HT-29 (cell line): ENCODE data around the gene PDSS1. TPM values are rescaled to one million over a fixed set of nuclear protein-coding genes. Genes with fewer than 3 reads are reported as not detected.

Experiments used
- DNase-seq: peaks from one replicate; pipeline ENCODE4 v3.0.0-alpha.2; 2015; ENCODE audit warnings: low spot score
- small RNA-seq: library from RNA; depleted of rRNA; stranded (forward); fragments of <200 nt; gene quantifications from one replicate; pipeline ENCODE3, GENCODE V24; 2014
- total RNA-seq: library from RNA; depleted of rRNA; stranded (reverse); fragments of >200 nt; shearing (Covaris generic); gene quantifications from 2 replicates; pipeline ENCODE4 v1.2.3, GENCODE V29; 2014; rRNA removed

Gene PDSS1
- total RNA-seq, 1 experiment from 2014 or later = 25.9 TPM

GRCh38 chr10:26792758-26793495 is 95.4 kb downstream of the PDSS1 start:
- no peak for DNase-seq

Small RNA genes lying within 50 kb of the gene (small RNA-seq; reads per million reads assigned to genes)
- not detected for gene RF00191
- gene RNU6-946P = not detected

Other genes with a start within 250 kb of the PDSS1 start
- gene ABI1, start 163.3 kb downstream of the PDSS1 start, total RNA-seq = 27.0 and 30.1 TPM in 2 replicates